Suprapubic skin (tissue), 3 donors: ENCODE results near the gene GCC2.

Experiments
- EP300 ChIP-seq: sonication (generic); formaldehyde crosslinking; IDR thresholded peaks from one replicate; pipeline ENCODE4 v1.6.1; 2017; ENCODE audit warnings: antibody characterized with exemption
- POLR2A ChIP-seq, 2 donors: fragments of 450-650 bp; IDR thresholded peaks; one replicate each; pipeline ENCODE4 v1.6.1; 2017; ENCODE audit warnings: antibody characterized with exemption in 2 of 2, mild to moderate bottlenecking in 2 of 2, moderate library complexity in 2 of 2
- TF ChIP-seq, protein P1 (sequence below), 2 donors: fragments of 200-600 bp in 1 of 2; fragments of 450-650 bp in 1 of 2; sonication (generic) in 1 of 2; IDR thresholded peaks; one replicate each; pipeline ENCODE4 v1.5.1; 2016 to 2019; ENCODE audit warnings: antibody characterized with exemption in 2 of 2, mild to moderate bottlenecking in 1 of 2, moderate library complexity in 1 of 2

DNA sequence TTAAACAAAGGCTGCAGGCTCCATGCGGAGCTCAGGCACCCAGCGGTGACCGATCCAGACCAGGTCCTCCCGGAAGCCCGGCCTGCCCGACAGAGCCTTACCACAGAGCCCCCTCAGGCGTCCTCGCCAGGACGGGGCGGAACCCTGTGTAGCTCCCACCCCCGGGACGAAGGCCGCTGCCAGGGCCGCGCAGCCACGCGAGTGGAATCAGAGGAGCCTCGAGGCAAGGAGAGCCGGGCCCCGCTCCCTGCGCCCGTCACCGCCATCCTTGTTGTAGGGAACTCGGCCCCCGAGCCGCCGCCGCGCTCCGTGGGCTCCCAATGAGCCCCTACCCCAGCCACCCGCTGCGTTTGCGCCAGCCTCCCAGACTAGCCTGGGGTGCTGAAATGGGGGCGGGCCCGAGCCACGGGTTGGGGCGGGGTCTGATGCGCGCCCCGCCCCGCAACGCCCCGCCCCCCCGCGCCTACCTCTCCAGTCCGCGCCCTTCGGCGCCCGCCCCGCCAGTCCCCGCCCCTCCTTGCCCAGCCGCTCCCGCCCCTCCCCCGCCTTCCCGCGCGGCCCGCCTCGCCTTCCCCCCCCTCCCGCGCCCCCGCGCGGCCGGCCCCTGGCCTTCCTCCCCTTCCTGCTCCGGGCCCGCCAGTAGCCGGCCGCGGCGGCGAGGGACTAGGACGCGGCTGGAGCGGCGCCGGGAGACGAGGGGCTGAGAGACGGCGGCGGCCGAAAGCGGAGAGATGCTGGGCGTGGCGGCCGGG, 85.0 kb downstream of the GCC2 start, which contains the start of gene LIMS1:
- TF ChIP-seq EP300 (no peak), POLR2A (IDR thresholded peaks at IDR 0.05) (peak; percentile 56 to 79)
- TF ChIP-seq, protein P1, sequence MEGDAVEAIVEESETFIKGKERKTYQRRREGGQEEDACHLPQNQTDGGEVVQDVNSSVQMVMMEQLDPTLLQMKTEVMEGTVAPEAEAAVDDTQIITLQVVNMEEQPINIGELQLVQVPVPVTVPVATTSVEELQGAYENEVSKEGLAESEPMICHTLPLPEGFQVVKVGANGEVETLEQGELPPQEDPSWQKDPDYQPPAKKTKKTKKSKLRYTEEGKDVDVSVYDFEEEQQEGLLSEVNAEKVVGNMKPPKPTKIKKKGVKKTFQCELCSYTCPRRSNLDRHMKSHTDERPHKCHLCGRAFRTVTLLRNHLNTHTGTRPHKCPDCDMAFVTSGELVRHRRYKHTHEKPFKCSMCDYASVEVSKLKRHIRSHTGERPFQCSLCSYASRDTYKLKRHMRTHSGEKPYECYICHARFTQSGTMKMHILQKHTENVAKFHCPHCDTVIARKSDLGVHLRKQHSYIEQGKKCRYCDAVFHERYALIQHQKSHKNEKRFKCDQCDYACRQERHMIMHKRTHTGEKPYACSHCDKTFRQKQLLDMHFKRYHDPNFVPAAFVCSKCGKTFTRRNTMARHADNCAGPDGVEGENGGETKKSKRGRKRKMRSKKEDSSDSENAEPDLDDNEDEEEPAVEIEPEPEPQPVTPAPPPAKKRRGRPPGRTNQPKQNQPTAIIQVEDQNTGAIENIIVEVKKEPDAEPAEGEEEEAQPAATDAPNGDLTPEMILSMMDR (IDR thresholded peaks at IDR 0.05): no peak
